ENCODE results near the gene GABARAPL2.
A peak's percentile ranks its signal among the peaks of the same experiment; 100 is the strongest.
"Not testable (repeated sequence)": the region's sequence is repeated elsewhere in the genome, so short reads cannot be mapped to it uniquely, and the experiment has no call there.

Gene GABARAPL2

GRCh38 chr16:75591927-75592326, 25.7 kb downstream of the GABARAPL2 start:
- not testable (repeated sequence) for DNase-seq (ENCODE audit: low spot score)

- DNase-seq (ENCODE audit: low spot score) = no peak
Measured at GRCh38 chr16:75593308-75593707, 27.1 kb downstream of the GABARAPL2 start.

GRCh38 chr16:75593825-75594820, 27.9 kb downstream of the GABARAPL2 start:
- no peak for DNase-seq (ENCODE audit: low spot score)

GRCh38 chr16:75599452-75600277, 33.5 kb downstream of the GABARAPL2 start:
- no peak for DNase-seq (ENCODE audit: low spot score)

GRCh38 chr16:75603241-75603640, 37.1 kb downstream of the GABARAPL2 start:
- no peak for DNase-seq (ENCODE audit: low spot score)

GRCh38 chr16:75606507-75606906, 40.3 kb downstream of the GABARAPL2 start:
- no peak for DNase-seq (ENCODE audit: low spot score)

- DNase-seq (ENCODE audit: low spot score) = no peak
Measured at GRCh38 chr16:75614066-75614897, 48.1 kb downstream of the GABARAPL2 start.

- DNase-seq (ENCODE audit: low spot score) = no peak
Measured at GRCh38 chr16:75615619-75616018, 49.4 kb downstream of the GABARAPL2 start.

- DNase-seq (ENCODE audit: low spot score) = no peak
Measured at GRCh38 chr16:75616521-75617010, 50.4 kb downstream of the GABARAPL2 start.

- no peak for DNase-seq (ENCODE audit: low spot score)
Measured at GRCh38 chr16:75617121-75617520, 50.9 kb downstream of the GABARAPL2 start.

GRCh38 chr16:75618780-75619179, 52.6 kb downstream of the GABARAPL2 start:
- no peak for DNase-seq (ENCODE audit: low spot score)

GRCh38 chr16:75620326-75621169, 54.4 kb downstream of the GABARAPL2 start:
- peak; percentile 76 for DNase-seq (ENCODE audit: low spot score)

GRCh38 chr16:75621170-75621477, 54.9 kb downstream of the GABARAPL2 start:
- DNase-seq (ENCODE audit: low spot score) = peak; percentile 86

- DNase-seq (ENCODE audit: low spot score) = peak; percentile 96
Measured at GRCh38 chr16:75622761-75623605, 56.8 kb downstream of the GABARAPL2 start, which contains the start of gene ADAT1. Gene ADAT1, minus strand, starts transcription at chr16:75623281. Its CDS starts 2,482 bp downstream, at chr16:75620799.

GRCh38 chr16:75624921-75625334, 58.7 kb downstream of the GABARAPL2 start:
- no peak for DNase-seq (ENCODE audit: low spot score)

GRCh38 chr16:75626806-75627205, 60.6 kb downstream of the GABARAPL2 start:
- no peak for DNase-seq (ENCODE audit: low spot score)

All from hematopoietic multipotent progenitor cell treated with erythropoietin and hydrocortisone succinate and interleukin-3 and kit ligand, for 17 days (in vitro differentiated cells).